ENCODE measurements around the gene KIF26B.

The KIF26B gene

GRCh38 chr1:245469734-245470133, 314.9 kb downstream of the KIF26B start:
- no peak for ATAC-seq

GRCh38 chr1:245475126-245475525, 320.3 kb downstream of the KIF26B start:
- peak; percentile 44; the same call in 2 of the 3 replicates for ATAC-seq
- TF ChIP-seq OSR1 (CRISPR knock-in tag; IDR thresholded peaks at IDR 0.05): no peak

More at GRCh38 chr1:245469734-245470133, 314.9 kb downstream of the KIF26B start:
- TF ChIP-seq ZNF8 (CRISPR knock-in tag; IDR thresholded peaks at IDR 0.05): no peak
- no peak for TF ChIP-seq ZNF70 (CRISPR knock-in tag; IDR thresholded peaks at IDR 0.05)
- no peak for TF ChIP-seq ISL1 (CRISPR knock-in tag; IDR thresholded peaks at IDR 0.05)
- no peak for TF ChIP-seq ZC3H10 (CRISPR knock-in tag; IDR thresholded peaks at IDR 0.05)
- TF ChIP-seq CSRNP3 (CRISPR knock-in tag; IDR thresholded peaks at IDR 0.05): no peak
- no peak for TF ChIP-seq PATZ1 (CRISPR knock-in tag; IDR thresholded peaks at IDR 0.05; ENCODE audit: borderline replicate concordance)
- TF ChIP-seq GLIS3 (CRISPR knock-in tag; IDR thresholded peaks at IDR 0.05): no peak

- no peak for ATAC-seq
- TF ChIP-seq ZFP30 (CRISPR knock-in tag; IDR thresholded peaks at IDR 0.05) (no peak), ZFP3 (CRISPR knock-in tag; IDR thresholded peaks at IDR 0.05) (no peak), PPARA (CRISPR knock-in tag; IDR thresholded peaks at IDR 0.05; ENCODE audit: borderline replicate concordance) (no peak), CSRNP3 (CRISPR knock-in tag; IDR thresholded peaks at IDR 0.05) (no peak), OSR1 (CRISPR knock-in tag; IDR thresholded peaks at IDR 0.05) (no peak), TOX (CRISPR knock-in tag; IDR thresholded peaks at IDR 0.05; ENCODE audit: borderline replicate concordance) (no peak), TCF4 (CRISPR knock-in tag; IDR thresholded peaks at IDR 0.05; ENCODE audit: borderline replicate concordance) (no peak), PATZ1 (CRISPR knock-in tag; IDR thresholded peaks at IDR 0.05; ENCODE audit: borderline replicate concordance) (no peak), ARNTL (CRISPR knock-in tag; IDR thresholded peaks at IDR 0.05; ENCODE audit: borderline replicate concordance, low read depth) (no peak), ZC3H10 (CRISPR knock-in tag; IDR thresholded peaks at IDR 0.05) (no peak), GLIS3 (CRISPR knock-in tag; IDR thresholded peaks at IDR 0.05) (no peak), ZNF565 (CRISPR knock-in tag; conservative IDR thresholded peaks at IDR 0.05; ENCODE audit: low read depth) (no peak), SNAI2 (CRISPR knock-in tag; IDR thresholded peaks at IDR 0.05) (no peak), CREB5 (CRISPR knock-in tag; IDR thresholded peaks at IDR 0.05; ENCODE audit: low read depth) (no peak), TSHZ2 (CRISPR knock-in tag; IDR thresholded peaks at IDR 0.05) (no peak), ESRRG (CRISPR knock-in tag; IDR thresholded peaks at IDR 0.05) (no peak), POU6F1 (CRISPR knock-in tag; IDR thresholded peaks at IDR 0.05; ENCODE audit: borderline replicate concordance, low read depth) (no peak), ZNF8 (CRISPR knock-in tag; IDR thresholded peaks at IDR 0.05) (no peak), RARB (CRISPR knock-in tag; IDR thresholded peaks at IDR 0.05) (no peak), CSDC2 (CRISPR knock-in tag; IDR thresholded peaks at IDR 0.05) (no peak)
Observed at GRCh38 chr1:245475961-245476516, 321.3 kb downstream of the KIF26B start.

Measured in SK-N-SH treated with all-trans-retinoic acid at 6 μM for 48 hours (cell line).